Uterus (tissue), 2 donors: ENCODE measurements around the gene F2RL3.

ENCODE experiments used
- CTCF ChIP-seq, 4 experiments: fragments of 200-600 bp in 2 of 4; fragments of 450-650 bp in 2 of 4; sonication (generic) in 2 of 4; IDR thresholded peaks; one replicate each; pipeline ENCODE4 v1.5.1; 2016 to 2019; ENCODE audit warnings: antibody characterized with exemption in 4 of 4, mild to moderate bottlenecking in 2 of 4, moderate library complexity in 1 of 4
- POLR2A ChIP-seq, 2 donors: fragments of 450-650 bp; IDR thresholded peaks; one replicate each; pipeline ENCODE4 v1.6.1; 2016; ENCODE audit warnings: antibody characterized with exemption in 2 of 2, mild to moderate bottlenecking in 1 of 2, moderate library complexity in 1 of 2

- TF ChIP-seq CTCF (IDR thresholded peaks at IDR 0.05) (no peak), POLR2A (IDR thresholded peaks at IDR 0.05) (no peak)
Measured at GRCh38 chr19:16890461-16891184, 1.8 kb downstream of the F2RL3 start.
